ENCODE data around the gene UGT2A3. TPM values are rescaled to one million over a fixed set of nuclear protein-coding genes. Genes with fewer than 3 reads are reported as not detected.
"Not testable (repeated sequence)": the region's sequence is repeated elsewhere in the genome, so short reads cannot be mapped to it uniquely, and the experiment has no call there.

UGT2A3 gene
- total RNA-seq, 2 donors from 2014 or later = 119 to 134 TPM

DNA sequence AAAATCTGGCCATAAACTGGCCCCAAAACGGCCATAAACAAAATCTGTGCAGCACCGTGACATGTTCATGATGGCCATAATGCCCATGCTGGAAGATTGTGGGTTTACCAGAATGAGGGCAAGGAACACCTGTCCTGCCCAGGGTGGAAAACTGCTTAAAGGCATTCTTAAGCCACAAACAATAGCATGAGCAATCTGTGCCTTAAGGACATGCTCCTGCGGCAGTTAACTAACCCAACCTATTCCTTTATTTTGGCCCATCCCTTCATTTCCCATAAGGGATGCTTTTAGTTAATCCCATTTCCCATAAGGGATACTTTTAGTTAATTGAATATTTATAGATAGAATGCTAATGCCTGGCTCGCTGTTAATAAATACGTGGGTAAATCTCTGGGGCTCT, 29.4 kb downstream of the UGT2A3 start:
- DNase-seq; intact Hi-C loops (cut with DNase I, micrococcal nuclease); ATAC-seq: not testable (repeated sequence)

- ATAC-seq (no peak), DNase-seq (no peak)
- intact Hi-C loops (cut with DNase I, micrococcal nuclease) = no loop called here
Measured at GRCh38 chr4:68921051-68921450, 30.6 kb downstream of the UGT2A3 start.

DNA sequence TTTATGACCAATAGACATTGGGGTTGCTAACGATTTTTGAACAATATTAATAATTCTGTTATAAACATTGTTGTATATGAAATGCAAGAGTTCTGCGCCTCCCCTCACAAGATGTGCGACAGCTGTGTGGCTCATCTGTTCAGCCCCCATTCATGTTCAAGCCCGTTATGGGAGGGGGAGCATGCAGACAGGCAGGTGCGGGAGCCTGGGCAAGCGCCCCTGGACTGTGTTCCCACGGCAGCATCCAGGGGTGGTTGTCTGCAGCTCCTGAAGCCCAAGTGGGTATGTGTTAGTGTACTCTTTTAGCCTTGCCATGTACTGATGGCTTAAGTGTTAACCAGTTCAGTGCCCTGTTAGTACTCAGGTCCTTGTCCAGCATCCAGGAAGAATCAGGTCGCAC, 34.6 kb downstream of the UGT2A3 start:
- DNase-seq (no peak), ATAC-seq (no peak)
- intact Hi-C loops (cut with DNase I, micrococcal nuclease) = no loop called here

GRCh38 chr4:68912807-68913206, 38.8 kb downstream of the UGT2A3 start:
- intact Hi-C loops (cut with DNase I, micrococcal nuclease) = no loop called here
- DNase-seq (no peak), ATAC-seq (no peak)

GRCh38 chr4:68909385-68909784, 42.2 kb downstream of the UGT2A3 start:
- ATAC-seq (no peak), DNase-seq (no peak)
- intact Hi-C loops (cut with DNase I, micrococcal nuclease) = no loop called here

DNA sequence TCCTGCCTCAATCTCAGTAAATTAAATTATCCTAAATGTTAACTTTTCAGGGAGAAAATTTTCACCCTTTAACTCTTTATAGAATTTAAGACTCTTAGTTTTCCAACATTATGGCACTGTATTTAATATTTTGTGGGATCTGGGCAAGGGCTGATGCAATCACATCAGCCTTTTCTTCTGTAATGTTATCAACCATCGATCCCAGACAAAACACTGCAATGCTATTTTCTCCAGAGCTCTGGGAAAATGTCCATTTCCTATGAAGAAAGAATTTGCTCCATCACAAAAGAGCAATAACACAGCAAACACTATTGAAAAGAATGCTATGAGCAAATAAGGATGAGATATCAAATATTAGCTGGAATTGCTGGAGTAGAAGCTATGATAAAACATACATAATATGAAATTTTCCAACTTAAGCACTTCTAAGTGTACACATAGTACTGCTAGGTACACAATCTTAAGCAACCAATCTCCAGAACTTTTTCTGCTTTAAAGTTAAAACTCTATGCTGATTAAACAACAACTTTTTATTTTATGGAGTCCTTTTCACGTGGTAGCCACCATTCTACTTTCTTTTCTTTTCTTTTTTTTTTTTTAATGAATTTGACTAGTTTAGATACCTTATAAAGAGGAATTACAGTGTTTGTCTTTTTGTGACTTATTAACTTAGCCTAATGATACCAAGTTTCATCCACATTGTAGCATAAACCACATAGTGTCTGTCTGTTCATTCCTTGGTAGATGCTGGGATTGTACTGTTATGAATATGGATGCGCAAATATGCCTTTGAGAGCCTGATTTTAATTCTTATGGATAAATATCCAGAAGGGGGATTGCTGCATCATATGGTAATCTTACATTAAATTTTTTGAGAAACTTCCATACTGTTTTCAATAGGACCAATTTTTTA, 43.6 kb downstream of the UGT2A3 start:
- intact Hi-C loops (cut with DNase I, micrococcal nuclease) = no loop called here
- DNase-seq (no peak), ATAC-seq (no peak)

DNA sequence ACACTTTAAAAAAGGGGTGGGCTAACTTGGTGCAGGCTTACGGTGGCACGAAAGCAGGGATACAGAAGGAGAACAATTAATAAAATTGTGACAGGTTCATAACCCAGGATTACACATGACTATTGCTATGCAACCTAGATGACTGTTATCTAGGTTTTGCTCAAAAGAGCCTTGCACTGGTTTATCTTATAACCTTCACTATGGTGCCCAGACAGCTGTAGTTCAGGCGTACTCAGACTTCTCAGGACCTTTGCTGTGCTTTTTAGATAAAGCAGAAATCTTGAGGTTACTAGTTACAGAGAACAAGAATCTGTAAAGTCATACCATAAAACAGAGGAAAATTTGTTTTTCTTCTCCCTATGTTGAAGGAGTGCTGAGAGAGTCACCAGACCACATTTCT, 44.4 kb downstream of the UGT2A3 start:
- intact Hi-C loops (cut with DNase I, micrococcal nuclease) = no loop called here
- ATAC-seq = no peak
- DNase-seq = no peak

- intact Hi-C loops (cut with DNase I, micrococcal nuclease) = no loop called here
- ATAC-seq = no peak
- DNase-seq = no peak
Measured at GRCh38 chr4:68906780-68907137, 44.8 kb downstream of the UGT2A3 start.

DNA sequence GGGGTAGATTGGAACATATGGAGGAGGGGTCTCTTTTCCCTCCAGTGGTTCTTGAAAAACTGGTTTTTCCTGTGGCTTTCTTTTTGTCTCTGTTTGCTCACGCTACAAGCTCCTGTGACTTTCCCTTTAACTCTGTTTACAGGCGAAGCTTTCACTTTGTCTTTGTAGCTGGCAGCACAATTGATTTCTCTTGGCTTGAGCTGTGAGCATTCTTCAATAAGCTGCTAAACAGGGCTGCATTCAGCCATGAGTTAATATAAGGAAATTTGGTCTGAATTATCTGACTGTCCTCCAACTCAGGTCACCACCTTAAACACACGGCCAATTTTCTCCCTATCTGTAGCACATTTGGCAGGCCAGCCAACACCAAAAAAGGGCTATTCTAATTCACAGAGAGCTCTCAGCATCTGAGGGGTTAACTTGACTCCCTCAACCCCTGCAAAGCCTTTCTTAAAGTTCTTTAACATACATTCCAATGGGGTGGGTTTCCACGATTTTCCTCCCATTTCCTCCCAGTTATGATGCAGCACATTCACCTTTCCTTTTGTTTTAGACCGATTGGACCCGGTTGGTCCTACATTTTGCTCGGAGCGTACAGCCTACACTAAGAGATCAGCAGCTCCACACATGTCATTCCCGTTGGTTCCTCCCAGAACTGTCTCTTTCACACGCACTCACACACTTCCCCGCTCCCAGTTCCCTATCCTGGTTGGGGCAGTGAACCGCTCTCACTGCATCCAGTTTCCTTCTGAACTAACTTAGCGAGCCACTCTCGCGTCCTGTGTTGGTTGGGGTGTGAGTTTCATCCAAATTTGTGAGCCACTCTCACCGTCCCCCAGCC, 45.4 kb downstream of the UGT2A3 start:
- intact Hi-C loops (cut with DNase I, micrococcal nuclease) = no loop called here
- ATAC-seq (peak; percentile 81), DNase-seq (peak; percentile 11 to 32)

- ATAC-seq = peak; percentile 63
- DNase-seq = no peak
- intact Hi-C loops (cut with DNase I, micrococcal nuclease) = no loop called here
Measured at GRCh38 chr4:68905598-68905938, 46.0 kb downstream of the UGT2A3 start.

- DNase-seq (peak; percentile 29 to 39), ATAC-seq (peak; percentile 83)
- intact Hi-C loops (cut with DNase I, micrococcal nuclease) = no loop called here
Measured at GRCh38 chr4:68904786-68905185, 46.8 kb downstream of the UGT2A3 start.

- intact Hi-C loops (cut with DNase I, micrococcal nuclease) = no loop called here
- no peak for ATAC-seq
- DNase-seq = no peak
Measured at GRCh38 chr4:68896749-68897148, 54.9 kb downstream of the UGT2A3 start.

- intact Hi-C loops (cut with DNase I, micrococcal nuclease) = no loop called here
- DNase-seq (no peak), ATAC-seq (no peak)
Measured at GRCh38 chr4:68895561-68896198, 55.9 kb downstream of the UGT2A3 start.

- intact Hi-C loops (cut with DNase I, micrococcal nuclease) = no loop called here
- DNase-seq (no peak), ATAC-seq (no peak)
Measured at GRCh38 chr4:68892861-68893260, 58.7 kb downstream of the UGT2A3 start.

- intact Hi-C loops (cut with DNase I, micrococcal nuclease) = no loop called here
- no peak for ATAC-seq
- DNase-seq = no peak
Measured at GRCh38 chr4:68891678-68892077, 59.9 kb downstream of the UGT2A3 start.

GRCh38 chr4:68885545-68885944, 66.1 kb downstream of the UGT2A3 start:
- intact Hi-C loops (cut with DNase I, micrococcal nuclease) = no loop called here
- no peak for DNase-seq

DNA sequence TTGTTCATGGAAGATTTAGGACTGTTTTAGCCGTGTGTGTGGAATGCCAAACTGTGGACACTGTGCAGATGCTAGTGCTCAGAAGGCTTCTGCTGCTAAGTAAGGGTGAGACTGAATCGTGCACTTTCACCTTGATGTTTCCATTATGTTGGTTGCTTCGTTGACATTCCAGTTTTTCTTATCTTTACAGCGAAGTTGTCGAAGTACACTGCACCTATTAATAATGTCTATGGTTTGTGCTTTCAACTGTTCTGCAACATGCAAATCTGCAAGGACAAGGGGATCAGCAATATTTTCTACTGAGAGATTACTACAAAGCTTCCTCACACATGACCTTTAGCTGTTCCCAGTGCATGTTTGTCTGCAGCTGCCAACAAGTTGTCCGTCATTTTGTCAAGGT, 67.7 kb downstream of the UGT2A3 start:
- intact Hi-C loops (cut with DNase I, micrococcal nuclease) = no loop called here
- ATAC-seq (no peak), DNase-seq (no peak)

More at GRCh38 chr4:68885545-68885944, 66.1 kb downstream of the UGT2A3 start:
- ATAC-seq = no peak

Measured in left colon (tissue), 2 donors.